Tibial artery (tissue), 4 donors: Measurements from ENCODE around the gene NCAPH2.
A peak's percentile ranks its signal among the peaks of the same experiment; 100 is the strongest.
"Not testable (repeated sequence)": the region's sequence is repeated elsewhere in the genome, so short reads cannot be mapped to it uniquely, and the experiment has no call there.

ENCODE experiments used
- DNase-seq, 2 donors: peaks; one replicate each; pipeline ENCODE4 v3.0.0-alpha.2; 2019
- H3K27ac ChIP-seq, 2 donors: fragments of 200-600 bp; sonication (generic) in 1 of 2; 1 replicate in 1 of 2; 2 replicates in 1 of 2; pipeline ENCODE4 v1.5.1; 2018 to 2019; ENCODE audit warnings: mild to moderate bottlenecking in 1 of 2
- H3K27me3 ChIP-seq, 2 donors: fragments of 200-600 bp; sonication (generic) in 1 of 2; one replicate each; pipeline versions ENCODE4 v1.5.1 to v1.6.0; 2016 to 2019
- H3K36me3 ChIP-seq, 3 donors: fragments of 200-600 bp; sonication (generic) in 2 of 3; one replicate each; pipeline ENCODE4 v1.5.1; 2016 to 2019; ENCODE audit warnings: mild to moderate bottlenecking in 2 of 3
- H3K4me1 ChIP-seq, 4 donors: fragments of 200-600 bp; sonication (generic) in 2 of 4; 1 replicate in 3 of 4; 2 replicates in 1 of 4; pipeline ENCODE4 v1.5.1; 2016 to 2019
- H3K4me3 ChIP-seq, 2 donors: fragments of 200-600 bp; sonication (generic) in 1 of 2; 1 replicate in 1 of 2; 2 replicates in 1 of 2; pipeline ENCODE4 v1.5.1; 2018 to 2019; ENCODE audit warnings: mild to moderate bottlenecking in 2 of 2
- H3K9me3 ChIP-seq, 3 donors: fragments of 200-600 bp; sonication (generic) in 1 of 3; one replicate each; pipeline ENCODE4 v1.5.1; 2016 to 2019
- intact Hi-C: fragments of 100-400 bp; cut with DNase I; formaldehyde crosslinking; loops from one replicate; pipeline ENCODE4 v1.15.0; 2023; ENCODE audit warnings: low total_unique reads
- TF ChIP-seq, protein P1 (sequence below), 2 experiments: fragments of 200-600 bp in 1 of 2; fragments of 450-650 bp in 1 of 2; IDR thresholded peaks; one replicate each; pipeline ENCODE4 v1.5.1; 2017 to 2019; ENCODE audit warnings: antibody characterized with exemption in 2 of 2, mild to moderate bottlenecking in 1 of 2, moderate library complexity in 1 of 2

Gene NCAPH2

DNA sequence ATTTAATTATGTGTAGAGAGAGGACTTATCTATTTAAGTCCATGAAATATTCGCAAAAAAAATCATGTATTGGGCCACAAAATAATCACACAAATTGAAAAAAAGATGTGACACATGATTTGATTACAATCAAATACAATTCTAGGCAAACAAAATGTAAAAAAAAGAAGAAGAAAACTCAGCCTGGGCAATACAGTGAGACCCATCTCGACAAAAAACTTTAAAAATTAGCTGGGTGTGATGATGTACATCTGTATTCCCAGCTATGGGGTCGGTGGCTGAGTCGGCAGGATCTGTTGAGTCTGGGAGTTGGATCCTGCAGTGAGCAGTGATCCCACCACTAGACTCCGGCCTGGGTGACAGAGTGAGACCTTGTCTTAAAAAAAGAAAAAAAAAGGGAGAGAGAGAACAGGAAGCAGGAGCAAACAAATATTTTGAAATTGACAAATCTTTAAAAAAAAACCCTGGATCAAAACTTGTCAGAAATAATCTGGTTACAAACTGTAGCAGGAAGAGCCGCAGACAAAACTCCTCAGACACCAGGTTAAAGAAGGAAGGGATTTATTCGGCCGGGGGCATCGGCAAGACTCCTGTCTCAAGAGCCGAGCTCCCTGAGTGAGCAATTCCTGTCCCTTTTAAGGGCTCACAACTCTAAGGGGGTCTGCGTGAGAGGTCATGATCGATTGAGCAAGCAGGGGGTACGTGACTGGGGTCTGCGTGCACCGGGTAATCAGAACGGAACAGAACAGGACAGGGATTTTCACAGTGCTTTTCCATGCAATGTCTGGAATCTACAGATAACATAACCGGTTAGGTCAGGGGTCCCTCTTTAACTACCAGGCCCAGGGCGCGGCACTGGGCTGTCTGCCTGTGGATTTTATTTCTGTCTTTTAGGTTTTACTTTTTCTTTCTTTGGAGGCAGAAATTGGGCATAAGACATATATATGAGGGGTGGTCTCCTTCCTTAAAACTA is 25.1 kb downstream of the NCAPH2 start:
- DNase-seq: no peak
- TF ChIP-seq, protein P1, sequence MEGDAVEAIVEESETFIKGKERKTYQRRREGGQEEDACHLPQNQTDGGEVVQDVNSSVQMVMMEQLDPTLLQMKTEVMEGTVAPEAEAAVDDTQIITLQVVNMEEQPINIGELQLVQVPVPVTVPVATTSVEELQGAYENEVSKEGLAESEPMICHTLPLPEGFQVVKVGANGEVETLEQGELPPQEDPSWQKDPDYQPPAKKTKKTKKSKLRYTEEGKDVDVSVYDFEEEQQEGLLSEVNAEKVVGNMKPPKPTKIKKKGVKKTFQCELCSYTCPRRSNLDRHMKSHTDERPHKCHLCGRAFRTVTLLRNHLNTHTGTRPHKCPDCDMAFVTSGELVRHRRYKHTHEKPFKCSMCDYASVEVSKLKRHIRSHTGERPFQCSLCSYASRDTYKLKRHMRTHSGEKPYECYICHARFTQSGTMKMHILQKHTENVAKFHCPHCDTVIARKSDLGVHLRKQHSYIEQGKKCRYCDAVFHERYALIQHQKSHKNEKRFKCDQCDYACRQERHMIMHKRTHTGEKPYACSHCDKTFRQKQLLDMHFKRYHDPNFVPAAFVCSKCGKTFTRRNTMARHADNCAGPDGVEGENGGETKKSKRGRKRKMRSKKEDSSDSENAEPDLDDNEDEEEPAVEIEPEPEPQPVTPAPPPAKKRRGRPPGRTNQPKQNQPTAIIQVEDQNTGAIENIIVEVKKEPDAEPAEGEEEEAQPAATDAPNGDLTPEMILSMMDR (IDR thresholded peaks at IDR 0.05): no peak

DNA sequence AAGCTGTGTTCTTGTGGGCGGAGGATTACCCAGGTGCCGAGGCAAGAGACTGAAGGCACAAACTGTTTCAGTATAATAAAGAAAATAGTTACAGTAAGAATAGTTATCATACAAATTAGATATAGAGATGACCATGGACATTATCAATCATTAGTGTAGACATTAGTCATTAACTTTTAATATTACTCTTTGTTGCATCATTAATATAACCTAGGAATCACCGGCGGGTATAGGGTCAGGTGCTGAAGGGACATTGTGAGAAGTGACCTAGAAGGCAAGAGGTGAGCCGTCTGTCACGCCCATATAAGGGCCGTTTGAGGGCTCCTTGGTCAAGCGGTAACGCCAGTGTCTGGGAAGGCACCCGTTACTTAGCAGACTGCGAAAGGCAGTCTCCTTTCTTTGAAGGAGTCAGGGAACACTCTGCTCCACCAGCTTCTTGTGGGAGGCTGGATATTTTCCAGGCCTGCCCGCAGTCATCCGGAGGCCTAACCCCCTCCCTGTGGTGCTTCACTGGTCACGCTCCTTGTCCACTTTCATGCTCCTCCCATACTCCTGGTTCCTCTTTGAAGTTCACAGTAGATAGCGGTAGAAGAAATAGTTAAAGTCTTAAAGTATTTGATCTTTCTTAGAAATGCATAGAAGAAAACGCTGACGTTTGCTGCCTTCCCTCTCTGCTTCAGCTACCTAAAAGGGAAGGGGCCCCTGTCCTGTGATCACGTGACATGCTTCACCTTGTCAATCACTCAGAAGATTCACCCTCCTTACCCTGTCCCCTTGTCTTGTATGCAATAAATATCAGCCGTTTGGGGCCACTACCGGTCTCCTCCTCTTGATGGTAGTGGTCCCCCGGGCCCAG is 26.1 kb downstream of the NCAPH2 start:
- H3K36me3 ChIP-seq, H3K9me3 ChIP-seq, H3K4me3 ChIP-seq, intact Hi-C loops, DNase-seq, H3K27ac ChIP-seq: not testable (repeated sequence)
- Histone ChIP-seq H3K4me1 (peaks cover 0 to 37% (median 31%) of the 10 kb centered on the region in 4 donors), H3K27me3 (peaks cover 6 to 85% of the 10 kb centered on the region in 2 donors)

More for the DNA sequence above, 25.1 kb downstream of the NCAPH2 start:
- Histone ChIP-seq H3K36me3 (no peaks in the 10 kb centered on the region), H3K27me3 (peaks cover 6 to 77% of the 10 kb centered on the region in 2 donors), H3K27ac (no peak overlapping the region), H3K9me3 (no peaks in the 10 kb centered on the region), H3K4me1 (peaks cover 0 to 37% (median 30%) of the 10 kb centered on the region in 4 donors), H3K4me3 (peak overlapping the region in 1 of 2 donors; percentile 53)
- intact Hi-C loops: no loop called here

- Histone ChIP-seq H3K4me1 (peaks cover 0 to 29% (median 27%) of the 10 kb centered on the region in 4 donors), H3K36me3 (no peaks in the 10 kb centered on the region), H3K9me3 (no peaks in the 10 kb centered on the region), H3K4me3 (no peak overlapping the region), H3K27me3 (peaks cover 6 to 76% of the 10 kb centered on the region in 2 donors), H3K27ac (no peak overlapping the region)
- DNase-seq: no peak
- TF ChIP-seq, protein P1 (IDR thresholded peaks at IDR 0.05): no peak
- intact Hi-C loops: no loop called here
These were observed 27.1 kb downstream of the NCAPH2 start for GRCh38 chr22:50535113-50535512.

DNA sequence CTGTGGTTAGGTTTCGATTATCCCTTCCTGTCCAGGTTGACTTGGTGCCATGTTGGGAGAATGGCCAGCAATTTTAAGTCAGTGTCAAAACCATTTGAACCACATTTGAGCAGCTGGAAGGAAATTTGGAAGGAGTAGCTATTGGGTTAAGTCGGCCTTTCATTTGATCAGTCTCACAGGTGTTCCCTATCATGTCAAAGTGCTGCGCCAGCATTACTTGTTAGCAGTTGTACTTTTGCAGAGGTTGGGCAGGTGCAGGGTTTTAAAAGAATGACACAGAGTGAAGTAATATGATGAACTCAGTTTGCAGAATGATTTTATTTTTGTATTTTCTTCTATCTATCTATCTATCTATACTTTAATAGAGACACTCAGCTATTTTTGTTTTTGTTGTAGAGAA is 28.2 kb downstream of the NCAPH2 start:
- H3K4me1 ChIP-seq: peaks cover 0 to 19% (median 16%) of the 10 kb centered on the region in 4 donors
- H3K36me3 ChIP-seq: no peaks in the 10 kb centered on the region
- intact Hi-C loops: no loop called here
- no peak overlapping the region for H3K27ac ChIP-seq
- no peak for DNase-seq
- H3K4me3 ChIP-seq: no peak overlapping the region
- TF ChIP-seq, protein P1 (IDR thresholded peaks at IDR 0.05): no peak
- peaks cover 6 to 65% of the 10 kb centered on the region in 2 donors for H3K27me3 ChIP-seq
- no peaks in the 10 kb centered on the region for H3K9me3 ChIP-seq

DNA sequence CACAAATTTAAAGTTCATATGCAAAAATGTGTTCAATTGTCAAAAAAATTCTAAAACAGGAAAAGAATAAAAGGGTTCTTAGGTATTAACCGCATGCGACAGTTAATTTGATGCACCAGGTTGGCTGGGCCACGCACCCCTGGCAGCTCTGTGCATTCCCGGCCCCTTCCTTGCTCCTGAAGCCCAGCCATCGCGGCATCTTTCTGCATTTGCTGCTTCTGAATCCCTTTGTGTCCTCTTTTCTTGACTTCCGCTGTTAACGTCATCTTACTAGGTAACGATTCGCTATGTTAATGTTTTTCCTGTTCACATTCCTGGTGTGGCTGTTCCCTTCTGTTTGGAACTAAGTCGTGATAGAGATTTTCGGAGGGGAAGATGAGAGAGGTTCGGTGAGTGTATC is 29.7 kb downstream of the NCAPH2 start:
- DNase-seq: no peak
- TF ChIP-seq, protein P1 (IDR thresholded peaks at IDR 0.05): no peak
- Histone ChIP-seq H3K4me1 (peaks cover 0 to 5% (median 2%) of the 10 kb centered on the region in 4 donors), H3K4me3 (no peak overlapping the region), H3K27me3 (peaks cover 0 to 52% of the 10 kb centered on the region in 2 donors), H3K27ac (no peak overlapping the region), H3K9me3 (no peaks in the 10 kb centered on the region), H3K36me3 (no peaks in the 10 kb centered on the region)
- intact Hi-C loops: no loop called here
